IPS-NIHi7 (cell line): ENCODE data around the gene BIRC6.
"Not testable (repeated sequence)": the region's sequence is repeated elsewhere in the genome, so short reads cannot be mapped to it uniquely, and the experiment has no call there.

Experiments
- DNase-seq: peaks from one replicate; pipeline ENCODE4 v3.0.0; 2012; ENCODE audit warnings: mixed read lengths; ENCODE audit errors: extremely low spot score

The BIRC6 gene

GRCh38 chr2:32356681-32357317 is at the start of gene BIRC6:
Gene BIRC6 (plus strand): TSS chr2:32357023. CDS start chr2:32357162, 139 bp downstream.
- DNase-seq: peak; percentile 97

GRCh38 chr2:32310577-32310976 is 46.2 kb upstream of the BIRC6 start:
- DNase-seq: no peak

- no peak for DNase-seq
These were observed 41.9 kb upstream of the BIRC6 start for GRCh38 chr2:32314886-32315285.

- not testable (repeated sequence) for DNase-seq
These were observed 28.1 kb upstream of the BIRC6 start for GRCh38 chr2:32328679-32329078.

- DNase-seq: not testable (repeated sequence)
These were observed 27.4 kb upstream of the BIRC6 start for GRCh38 chr2:32329180-32329980.

GRCh38 chr2:32330136-32330535 is 26.7 kb upstream of the BIRC6 start:
- no peak for DNase-seq

- DNase-seq: no peak
These were observed 14.0 kb upstream of the BIRC6 start for GRCh38 chr2:32342801-32343200.

- not testable (repeated sequence) for DNase-seq
These were observed 6.0 kb upstream of the BIRC6 start for GRCh38 chr2:32350797-32351196.

GRCh38 chr2:32355976-32356680 is 695 bp upstream of the BIRC6 start:
- DNase-seq: no peak

- peak; percentile 53 for DNase-seq
These were observed 691 bp downstream of the BIRC6 start for GRCh38 chr2:32357318-32358110.

GRCh38 chr2:32358111-32358482 is 1.3 kb downstream of the BIRC6 start:
- no peak for DNase-seq

- DNase-seq: no peak
These were observed 3.6 kb downstream of the BIRC6 start for GRCh38 chr2:32360416-32360815.

GRCh38 chr2:32362997-32363396 is 6.2 kb downstream of the BIRC6 start:
- not testable (repeated sequence) for DNase-seq

- no peak for DNase-seq
These were observed 6.8 kb downstream of the BIRC6 start for GRCh38 chr2:32363597-32363996.

- not testable (repeated sequence) for DNase-seq
These were observed 7.5 kb downstream of the BIRC6 start for GRCh38 chr2:32364290-32364689.

GRCh38 chr2:32365679-32366078 is 8.9 kb downstream of the BIRC6 start:
- not testable (repeated sequence) for DNase-seq

GRCh38 chr2:32366595-32366994 is 9.8 kb downstream of the BIRC6 start:
- DNase-seq: no peak

- no peak for DNase-seq
These were observed 12.4 kb downstream of the BIRC6 start for GRCh38 chr2:32369222-32369621.

- DNase-seq: not testable (repeated sequence)
These were observed 14.1 kb downstream of the BIRC6 start for GRCh38 chr2:32370942-32371341.

GRCh38 chr2:32372519-32373182 is 15.8 kb downstream of the BIRC6 start:
- no peak for DNase-seq

GRCh38 chr2:32375228-32375892 is 18.5 kb downstream of the BIRC6 start:
- DNase-seq: no peak
